ENCODE measurements around the gene HLX. TPM values are rescaled to one million over a fixed set of nuclear protein-coding genes. Genes with fewer than 3 reads are reported as not detected.

Gene HLX
- total RNA-seq, 4 donors from 2014 or later: 16.5 to 29.2 (median 23.0) TPM

DNA sequence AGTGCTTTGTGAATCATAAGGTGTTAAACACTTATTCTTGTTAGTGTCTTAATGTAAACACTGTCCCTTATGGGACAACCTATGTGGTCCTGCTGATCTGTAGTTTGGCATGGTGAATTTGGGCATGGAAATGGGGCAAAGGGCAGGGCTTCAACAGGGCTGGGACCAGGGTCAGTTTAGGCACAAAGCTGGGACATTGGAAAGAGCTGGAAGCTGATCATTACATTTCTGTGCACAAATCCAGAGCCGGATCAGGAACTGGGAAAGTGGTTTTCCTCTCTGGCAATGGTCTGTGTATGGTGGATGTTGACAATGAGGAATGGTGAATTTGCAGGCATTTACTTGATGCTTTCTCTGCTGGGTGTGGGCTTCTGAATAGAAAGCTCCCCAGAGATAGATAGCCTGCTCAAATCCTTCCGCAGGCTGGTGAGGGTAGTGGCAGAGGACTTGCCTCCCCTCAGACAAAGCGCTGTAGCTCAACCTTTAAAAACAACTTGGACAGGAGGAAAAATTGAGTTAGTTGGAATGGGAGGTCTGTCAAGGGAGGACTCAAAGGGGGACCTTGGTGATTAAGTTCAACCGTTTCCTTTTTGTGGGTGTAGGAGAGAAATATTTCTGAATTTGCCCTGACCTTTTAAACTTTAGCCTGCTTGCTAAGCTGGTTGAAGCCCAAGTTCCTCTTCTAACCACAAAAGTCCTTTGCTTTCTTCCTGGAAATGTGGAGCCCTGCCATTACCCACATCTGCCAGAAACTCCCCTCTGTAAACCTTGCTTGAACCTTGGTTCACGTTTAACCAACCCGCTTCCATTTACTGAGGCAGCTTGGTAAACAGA, 35.3 kb downstream of the HLX start:
- Histone ChIP-seq H3K36me3 (no peaks in the 10 kb centered on the region), H3K4me1 (peaks cover 0 to 8% (median 0%) of the 10 kb centered on the region in 4 donors), H3K27me3 (peaks cover 0 to 6% of the 10 kb centered on the region in 2 donors), H3K4me3 (no peak overlapping the region), H3K27ac (no peak overlapping the region), H3K9me3 (no peaks in the 10 kb centered on the region)
- 58 to 59% methylated on average over 6 of the region's 6 CpGs for WGBS, 2 donors
- TF ChIP-seq EP300 (IDR thresholded peaks at IDR 0.05): peak in 1 of 2 donors; percentile 11
- TF ChIP-seq, protein P1, sequence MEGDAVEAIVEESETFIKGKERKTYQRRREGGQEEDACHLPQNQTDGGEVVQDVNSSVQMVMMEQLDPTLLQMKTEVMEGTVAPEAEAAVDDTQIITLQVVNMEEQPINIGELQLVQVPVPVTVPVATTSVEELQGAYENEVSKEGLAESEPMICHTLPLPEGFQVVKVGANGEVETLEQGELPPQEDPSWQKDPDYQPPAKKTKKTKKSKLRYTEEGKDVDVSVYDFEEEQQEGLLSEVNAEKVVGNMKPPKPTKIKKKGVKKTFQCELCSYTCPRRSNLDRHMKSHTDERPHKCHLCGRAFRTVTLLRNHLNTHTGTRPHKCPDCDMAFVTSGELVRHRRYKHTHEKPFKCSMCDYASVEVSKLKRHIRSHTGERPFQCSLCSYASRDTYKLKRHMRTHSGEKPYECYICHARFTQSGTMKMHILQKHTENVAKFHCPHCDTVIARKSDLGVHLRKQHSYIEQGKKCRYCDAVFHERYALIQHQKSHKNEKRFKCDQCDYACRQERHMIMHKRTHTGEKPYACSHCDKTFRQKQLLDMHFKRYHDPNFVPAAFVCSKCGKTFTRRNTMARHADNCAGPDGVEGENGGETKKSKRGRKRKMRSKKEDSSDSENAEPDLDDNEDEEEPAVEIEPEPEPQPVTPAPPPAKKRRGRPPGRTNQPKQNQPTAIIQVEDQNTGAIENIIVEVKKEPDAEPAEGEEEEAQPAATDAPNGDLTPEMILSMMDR (IDR thresholded peaks at IDR 0.05): no peak
- DNase-seq (ENCODE audit: low spot score in 2 of 2): no peak

- H3K9me3 ChIP-seq: no peaks in the 10 kb centered on the region
- H3K27ac ChIP-seq: no peak overlapping the region
- no peak overlapping the region for H3K4me3 ChIP-seq
- 80 to 82% methylated on average over 4 of the region's 4 CpGs for WGBS, 2 donors
- DNase-seq (ENCODE audit: low spot score in 2 of 2): no peak
- TF ChIP-seq EP300 (IDR thresholded peaks at IDR 0.05) (no peak), POLR2A (IDR thresholded peaks at IDR 0.05) (no peak)
- H3K36me3 ChIP-seq: no peaks in the 10 kb centered on the region
- H3K27me3 ChIP-seq: peaks cover 0 to 6% of the 10 kb centered on the region in 2 donors
- peaks cover 0 to 8% (median 0%) of the 10 kb centered on the region in 4 donors for H3K4me1 ChIP-seq
Measured at GRCh38 chr1:220915117-220915440, 35.8 kb downstream of the HLX start.

DNA sequence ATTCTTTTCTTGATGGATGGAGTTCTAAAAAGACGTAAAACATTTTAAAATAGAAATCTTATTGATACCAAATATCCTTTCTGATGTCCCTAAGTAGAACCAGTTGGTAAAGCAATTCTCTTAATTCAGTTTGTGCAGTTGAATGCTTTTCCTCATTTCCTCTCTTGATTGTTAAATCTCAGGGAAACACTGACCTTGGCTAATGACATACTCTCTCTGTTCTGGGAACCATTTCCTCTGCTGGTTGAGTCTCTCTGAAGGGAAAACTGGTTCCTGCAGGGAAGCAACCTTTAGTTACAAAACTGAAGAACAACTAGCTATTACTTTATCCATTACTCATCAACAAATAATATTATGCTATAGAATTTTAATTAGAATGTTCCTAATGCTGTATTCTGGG, 36.7 kb downstream of the HLX start:
- TF ChIP-seq, protein P1 (IDR thresholded peaks at IDR 0.05): no peak
- no peak for TF ChIP-seq POLR2A (IDR thresholded peaks at IDR 0.05)
- no peak for TF ChIP-seq EP300 (IDR thresholded peaks at IDR 0.05)
- peaks cover 0 to 8% (median 0%) of the 10 kb centered on the region in 4 donors for H3K4me1 ChIP-seq
- H3K36me3 ChIP-seq: no peaks in the 10 kb centered on the region
- H3K27ac ChIP-seq: no peak overlapping the region
- WGBS, 2 donors: 75 to 92% methylated on average over 1 of the region's 1 CpG
- H3K27me3 ChIP-seq: peaks cover 0 to 6% of the 10 kb centered on the region in 2 donors
- no peaks in the 10 kb centered on the region for H3K9me3 ChIP-seq
- no peak overlapping the region for H3K4me3 ChIP-seq
- no peak for DNase-seq (ENCODE audit: low spot score in 2 of 2)

DNA sequence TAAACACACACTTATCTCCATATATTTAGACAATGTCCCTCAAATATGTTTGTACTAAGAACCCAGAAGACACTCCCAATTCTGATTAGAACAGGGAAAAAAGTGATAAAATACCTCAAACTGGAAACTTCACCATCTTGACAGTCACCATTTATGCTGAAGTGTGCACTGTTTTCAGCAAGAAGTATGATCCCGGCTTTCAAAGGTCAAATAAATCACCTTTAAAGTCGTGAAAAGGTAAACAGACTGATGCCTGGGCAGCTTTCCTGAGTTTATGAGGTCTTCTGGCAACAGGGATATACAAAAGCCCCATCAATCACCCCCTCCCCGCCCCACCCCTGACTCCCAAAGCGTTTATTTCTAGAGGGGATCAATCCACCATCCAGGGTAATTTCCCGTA, 37.9 kb downstream of the HLX start:
- DNase-seq (ENCODE audit: low spot score in 2 of 2): no peak
- Histone ChIP-seq H3K9me3 (no peaks in the 10 kb centered on the region), H3K4me3 (no peak overlapping the region), H3K36me3 (no peaks in the 10 kb centered on the region), H3K27me3 (peaks cover 0 to 5% of the 10 kb centered on the region in 2 donors), H3K27ac (no peak overlapping the region), H3K4me1 (peaks cover 0 to 8% (median 0%) of the 10 kb centered on the region in 4 donors)
- no peak for TF ChIP-seq EP300 (IDR thresholded peaks at IDR 0.05)
- no peak for TF ChIP-seq POLR2A (IDR thresholded peaks at IDR 0.05)
- TF ChIP-seq, protein P1 (IDR thresholded peaks at IDR 0.05): no peak
- WGBS, 2 donors: 44 to 51% methylated on average over 5 of the region's 5 CpGs

DNA sequence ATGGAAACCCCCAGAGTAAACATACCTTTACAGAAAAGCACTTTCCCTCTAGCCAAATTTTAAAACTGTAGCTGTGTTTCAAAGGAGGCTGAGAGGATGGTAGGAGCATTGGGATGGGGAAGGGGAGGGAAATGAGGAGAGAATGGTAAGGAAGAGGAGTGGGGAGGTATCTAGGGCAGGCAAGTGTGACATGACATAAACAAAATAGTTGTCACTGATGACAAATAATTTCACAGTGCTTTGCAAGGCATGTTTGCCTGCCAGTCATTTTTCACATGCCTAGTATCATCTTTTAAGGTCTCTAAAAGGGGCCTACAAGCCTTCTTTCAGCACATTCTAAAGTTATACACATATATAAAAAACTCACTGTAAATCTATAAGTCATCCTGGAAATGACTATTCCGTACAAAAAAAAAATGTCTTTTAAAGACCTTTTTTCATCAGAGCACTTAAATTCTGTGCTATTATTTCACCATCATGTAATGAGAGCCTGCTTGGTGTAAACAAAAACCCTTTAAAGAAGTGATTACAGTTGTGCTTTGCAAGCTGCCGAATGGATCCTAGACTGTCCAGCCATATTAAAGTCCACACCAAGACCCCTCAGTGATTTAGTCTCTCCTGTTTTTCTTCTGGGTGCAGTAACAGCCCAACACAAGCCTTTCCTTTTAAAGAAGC, 38.4 kb downstream of the HLX start:
- DNase-seq (ENCODE audit: low spot score in 2 of 2): no peak
- H3K9me3 ChIP-seq: no peaks in the 10 kb centered on the region
- no peaks in the 10 kb centered on the region for H3K36me3 ChIP-seq
- no peak overlapping the region for H3K4me3 ChIP-seq
- H3K4me1 ChIP-seq: peaks cover 0 to 8% (median 0%) of the 10 kb centered on the region in 4 donors
- no peaks in the 10 kb centered on the region for H3K27me3 ChIP-seq
- WGBS, 2 donors: 58 to 69% methylated on average over 2 of the region's 2 CpGs
- TF ChIP-seq EP300 (IDR thresholded peaks at IDR 0.05) (no peak), POLR2A (IDR thresholded peaks at IDR 0.05) (no peak)
- TF ChIP-seq, protein P1 (IDR thresholded peaks at IDR 0.05): no peak
- no peak overlapping the region for H3K27ac ChIP-seq

Measured in tibial nerve (tissue), 4 donors.